Fibroblast of pulmonary artery (primary cell): Measurements from ENCODE around the gene TARBP2.

ENCODE experiments used
- DNase-seq: peaks from one replicate; pipeline ENCODE4 v3.0.0-alpha.2; 2010; ENCODE audit warnings: low read depth
- H3K4me3 ChIP-seq: replicated peaks from 2 replicates; pipeline ENCODE4 v1.5.1; 2011; ENCODE audit warnings: low read depth, mild to moderate bottlenecking, control low read depth, low read length, moderate library complexity
- TF ChIP-seq, protein P1 (sequence below): IDR thresholded peaks from 2 replicates; pipeline ENCODE4 v1.5.1; 2011; ENCODE audit warnings: mild to moderate bottlenecking, control low read depth, low read length, inconsistent platforms; ENCODE audit errors: missing control alignments

TARBP2 gene

DNA sequence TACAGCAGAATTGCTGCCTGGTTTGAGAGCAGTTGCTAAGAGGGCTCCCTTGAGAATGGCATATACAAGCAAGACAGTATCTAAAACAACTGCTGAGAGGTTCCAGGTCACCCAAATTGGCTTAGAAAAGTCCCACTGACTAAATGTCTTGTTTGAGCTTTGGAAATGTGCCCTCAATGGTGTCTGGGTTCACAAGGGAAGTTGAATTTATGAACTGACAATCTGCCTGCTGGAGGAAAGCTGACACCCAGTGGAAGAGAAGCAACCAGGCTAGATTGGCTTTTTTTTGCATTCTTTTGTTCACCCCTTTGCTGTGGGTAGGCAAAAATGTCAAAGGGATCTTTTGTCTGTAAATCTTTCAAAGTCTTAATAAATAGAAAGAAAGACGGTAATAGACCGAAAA, 50.8 kb downstream of the TARBP2 start:
- TF ChIP-seq, protein P1, sequence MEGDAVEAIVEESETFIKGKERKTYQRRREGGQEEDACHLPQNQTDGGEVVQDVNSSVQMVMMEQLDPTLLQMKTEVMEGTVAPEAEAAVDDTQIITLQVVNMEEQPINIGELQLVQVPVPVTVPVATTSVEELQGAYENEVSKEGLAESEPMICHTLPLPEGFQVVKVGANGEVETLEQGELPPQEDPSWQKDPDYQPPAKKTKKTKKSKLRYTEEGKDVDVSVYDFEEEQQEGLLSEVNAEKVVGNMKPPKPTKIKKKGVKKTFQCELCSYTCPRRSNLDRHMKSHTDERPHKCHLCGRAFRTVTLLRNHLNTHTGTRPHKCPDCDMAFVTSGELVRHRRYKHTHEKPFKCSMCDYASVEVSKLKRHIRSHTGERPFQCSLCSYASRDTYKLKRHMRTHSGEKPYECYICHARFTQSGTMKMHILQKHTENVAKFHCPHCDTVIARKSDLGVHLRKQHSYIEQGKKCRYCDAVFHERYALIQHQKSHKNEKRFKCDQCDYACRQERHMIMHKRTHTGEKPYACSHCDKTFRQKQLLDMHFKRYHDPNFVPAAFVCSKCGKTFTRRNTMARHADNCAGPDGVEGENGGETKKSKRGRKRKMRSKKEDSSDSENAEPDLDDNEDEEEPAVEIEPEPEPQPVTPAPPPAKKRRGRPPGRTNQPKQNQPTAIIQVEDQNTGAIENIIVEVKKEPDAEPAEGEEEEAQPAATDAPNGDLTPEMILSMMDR, result no peak
- no peak for DNase-seq
- H3K4me3 ChIP-seq, result no peak overlapping the region

DNA sequence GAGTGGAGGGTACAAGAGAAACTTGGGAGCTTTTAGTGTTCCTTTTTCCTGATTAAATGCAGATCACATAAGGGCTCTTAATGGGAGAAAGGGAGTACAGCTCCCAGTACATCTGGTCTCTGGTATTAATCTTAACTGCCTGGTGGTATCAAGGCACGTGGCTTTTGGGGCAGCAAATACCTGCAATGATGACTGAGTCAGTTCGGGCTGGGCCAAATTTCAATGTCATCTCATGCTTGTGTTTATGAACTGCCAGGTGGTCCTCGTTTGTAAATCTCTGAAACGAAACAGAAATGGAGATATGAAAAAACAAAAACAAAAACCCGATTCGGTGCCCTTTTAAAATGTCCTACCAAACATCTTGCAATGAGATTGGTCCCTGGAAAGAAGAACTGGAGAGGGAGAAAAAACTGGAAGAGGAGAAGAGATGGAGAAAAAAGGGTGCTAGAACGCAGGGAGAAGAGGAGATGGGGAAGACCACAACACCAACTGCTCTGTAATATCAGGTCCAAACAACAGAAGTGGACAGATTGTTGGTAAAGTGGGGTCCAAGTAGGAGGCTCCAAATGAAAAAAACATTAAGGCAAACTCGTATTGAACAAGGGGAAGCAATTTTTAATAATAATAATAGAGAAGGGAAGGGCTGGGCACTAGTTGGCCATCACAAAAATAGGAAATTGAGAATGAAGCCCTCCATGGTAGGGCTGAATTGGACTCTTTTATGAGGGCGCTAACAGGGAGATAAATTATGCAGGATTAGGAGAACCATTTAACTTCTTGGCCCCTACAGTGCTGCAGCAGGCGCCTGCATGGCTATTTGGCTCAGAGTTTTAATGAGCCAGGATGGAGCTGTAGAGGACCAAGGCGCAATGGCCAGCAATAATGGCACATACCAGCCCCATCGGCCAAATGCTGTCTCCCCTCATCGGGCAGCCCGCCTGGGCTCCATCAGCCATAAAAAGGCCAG, 51.6 kb downstream of the TARBP2 start:
- TF ChIP-seq, protein P1, result no peak
- no peak for DNase-seq
- no peak overlapping the region for H3K4me3 ChIP-seq
